ENCODE data around the gene DUS2. TPM values are rescaled to one million over a fixed set of nuclear protein-coding genes. Genes with fewer than 3 reads are reported as not detected.
A peak's percentile ranks its signal among the peaks of the same experiment; 100 is the strongest.
"Not testable (repeated sequence)": the region's sequence is repeated elsewhere in the genome, so short reads cannot be mapped to it uniquely, and the experiment has no call there.

DUS2 gene
- total and polyA plus RNA-seq, 8 donors: 0.45 to 27.5 (median 12.1) TPM

DNA sequence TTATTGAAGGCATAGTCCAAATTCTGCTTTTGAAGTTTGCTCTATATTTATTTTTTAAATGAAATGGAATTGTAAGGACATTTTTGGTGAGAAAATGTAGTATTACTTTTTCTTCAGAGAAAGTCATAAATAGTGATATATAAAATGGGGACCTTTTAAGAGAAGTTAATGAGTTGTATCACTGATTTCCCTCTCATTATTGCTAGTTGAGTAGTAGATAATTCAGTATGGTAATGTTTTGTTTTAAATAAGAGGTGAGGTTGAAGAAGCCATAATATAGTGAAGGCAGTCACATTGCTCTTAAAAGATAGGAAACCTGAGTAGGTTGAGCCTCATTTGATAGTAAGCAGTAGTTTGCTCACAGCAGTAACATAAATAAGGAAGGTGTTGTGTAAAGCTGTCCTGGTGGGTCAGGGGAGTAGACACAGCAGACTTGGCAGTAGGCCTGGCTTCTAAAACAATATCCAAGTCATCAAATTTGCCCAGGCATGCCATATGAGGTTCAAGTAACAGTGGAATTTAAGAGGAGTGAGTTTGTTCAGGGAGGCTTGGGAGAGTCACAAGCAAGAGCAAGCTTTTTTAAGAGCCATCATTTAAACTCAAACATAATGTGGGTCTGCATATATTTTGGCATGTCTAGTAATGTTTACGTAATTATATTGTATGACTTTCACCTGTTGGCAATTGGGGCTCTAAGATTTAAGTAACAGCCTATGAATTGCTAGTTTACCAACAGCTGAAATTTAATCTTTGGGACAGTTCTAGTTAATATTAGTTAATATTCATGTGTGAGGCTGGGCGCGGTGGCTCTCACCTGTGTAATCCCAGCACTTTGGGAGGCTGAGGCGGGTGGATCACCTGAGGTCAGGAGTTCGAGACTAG lies 68.5 kb downstream of the DUS2 start:
- WGBS, 5 donors: 88 to 98% (median 94%) methylated on average over 5 of the region's 5 CpGs
- DNase-seq: no peak
- Histone ChIP-seq H3K4me3 (no peak overlapping the region), H3K36me3 (no peaks in the 10 kb centered on the region), H3K27me3 (no peaks in the 10 kb centered on the region), H3K9me3 (no peaks in the 10 kb centered on the region), H3K4me1 (peaks cover 33 to 97% (median 66%) of the 10 kb centered on the region in 4 donors), H3K27ac (no peak overlapping the region)
- TF ChIP-seq POLR2AphosphoS5 (IDR thresholded peaks at IDR 0.05): no peak
- TF ChIP-seq EP300 (IDR thresholded peaks at IDR 0.05): no peak
- TF ChIP-seq POLR2A (IDR thresholded peaks at IDR 0.05): no peak
- TF ChIP-seq, protein P1, sequence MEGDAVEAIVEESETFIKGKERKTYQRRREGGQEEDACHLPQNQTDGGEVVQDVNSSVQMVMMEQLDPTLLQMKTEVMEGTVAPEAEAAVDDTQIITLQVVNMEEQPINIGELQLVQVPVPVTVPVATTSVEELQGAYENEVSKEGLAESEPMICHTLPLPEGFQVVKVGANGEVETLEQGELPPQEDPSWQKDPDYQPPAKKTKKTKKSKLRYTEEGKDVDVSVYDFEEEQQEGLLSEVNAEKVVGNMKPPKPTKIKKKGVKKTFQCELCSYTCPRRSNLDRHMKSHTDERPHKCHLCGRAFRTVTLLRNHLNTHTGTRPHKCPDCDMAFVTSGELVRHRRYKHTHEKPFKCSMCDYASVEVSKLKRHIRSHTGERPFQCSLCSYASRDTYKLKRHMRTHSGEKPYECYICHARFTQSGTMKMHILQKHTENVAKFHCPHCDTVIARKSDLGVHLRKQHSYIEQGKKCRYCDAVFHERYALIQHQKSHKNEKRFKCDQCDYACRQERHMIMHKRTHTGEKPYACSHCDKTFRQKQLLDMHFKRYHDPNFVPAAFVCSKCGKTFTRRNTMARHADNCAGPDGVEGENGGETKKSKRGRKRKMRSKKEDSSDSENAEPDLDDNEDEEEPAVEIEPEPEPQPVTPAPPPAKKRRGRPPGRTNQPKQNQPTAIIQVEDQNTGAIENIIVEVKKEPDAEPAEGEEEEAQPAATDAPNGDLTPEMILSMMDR (IDR thresholded peaks at IDR 0.05): no peak
- intact Hi-C loops (cut with DNase I; ENCODE audit: low total_unique reads): loop anchor here (10.0 kb wide), 1 partner anchor 133 kb away; no protein-coding TSS in a partner anchor

DNA sequence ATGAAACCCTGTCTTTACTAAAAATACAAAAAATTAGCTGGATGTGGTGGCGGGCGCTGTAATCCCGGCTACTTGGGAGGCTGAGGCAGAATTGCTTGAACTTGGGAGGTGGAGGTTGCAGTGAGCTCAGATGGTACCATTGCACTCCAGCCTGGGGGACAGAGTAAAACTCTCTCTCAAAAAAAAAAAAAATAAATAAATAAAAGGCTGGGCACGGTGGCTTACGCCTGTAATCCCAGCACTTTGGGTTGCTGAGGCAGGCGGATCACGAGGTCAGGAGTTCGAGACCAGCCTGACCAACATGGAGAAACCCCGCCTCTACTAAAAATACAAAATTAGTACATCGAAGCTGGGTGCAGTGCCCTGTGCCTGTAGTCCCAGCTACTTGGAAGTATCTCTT lies 69.2 kb downstream of the DUS2 start:
- WGBS, 5 donors: 85 to 93% (median 92%) methylated on average over 10 of the region's 10 CpGs
- H3K9me3 ChIP-seq, H3K36me3 ChIP-seq, H3K27me3 ChIP-seq, H3K4me3 ChIP-seq, H3K27ac ChIP-seq, DNase-seq: not testable (repeated sequence)
- peaks cover 28 to 97% (median 59%) of the 10 kb centered on the region in 4 donors for H3K4me1 ChIP-seq
- intact Hi-C loops (cut with DNase I; ENCODE audit: low total_unique reads): loop anchor here (10.0 kb wide), 1 partner anchor 133 kb away; no protein-coding TSS in a partner anchor

DNA sequence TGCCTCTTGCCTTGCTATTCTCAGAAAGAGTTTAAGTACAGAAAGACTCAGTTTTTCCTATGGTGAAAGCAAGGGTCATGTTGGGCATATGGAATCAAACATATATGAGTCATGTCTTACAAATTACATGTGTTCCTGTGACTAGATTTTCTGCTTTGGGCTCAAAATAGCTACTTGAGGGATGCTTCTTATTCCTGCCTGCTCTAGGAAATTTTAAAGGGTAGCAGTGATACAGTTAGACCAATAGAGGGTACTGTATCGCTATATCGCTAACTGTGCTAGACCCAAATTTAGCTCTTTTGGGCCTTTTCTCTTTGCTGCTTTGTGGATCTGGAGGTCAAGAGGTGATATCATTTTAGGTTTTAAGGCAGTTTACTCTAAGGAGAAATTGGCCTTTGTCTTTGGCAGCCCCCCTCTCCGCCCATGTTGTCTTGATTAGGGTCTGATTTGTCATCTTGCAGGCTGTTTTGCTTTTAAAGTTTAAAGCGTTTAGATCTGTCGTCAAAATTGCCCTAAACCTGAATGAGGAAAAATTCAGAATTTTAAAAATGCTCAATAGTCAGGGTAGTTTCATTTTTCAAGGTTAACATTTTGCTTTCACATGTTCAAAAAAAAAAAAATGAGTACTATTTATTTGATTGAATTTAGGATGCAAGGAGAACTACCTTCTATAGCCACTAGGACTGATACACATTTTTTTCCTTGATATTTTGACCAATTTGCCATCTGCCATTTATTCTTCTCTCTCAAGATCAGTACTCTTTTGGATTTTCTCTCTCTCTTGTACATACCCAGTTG lies 70.9 kb downstream of the DUS2 start:
- H3K4me1 ChIP-seq: peaks cover 23 to 83% (median 46%) of the 10 kb centered on the region in 4 donors
- no peak overlapping the region for H3K27ac ChIP-seq
- intact Hi-C loops (cut with DNase I; ENCODE audit: low total_unique reads): loop anchor here (10.0 kb wide), 1 partner anchor 131 kb away; no protein-coding TSS in a partner anchor
- H3K4me3 ChIP-seq: no peak overlapping the region
- DNase-seq: no peak
- H3K9me3 ChIP-seq: no peaks in the 10 kb centered on the region
- 84 to 91% (median 88%) methylated on average over 5 of the region's 5 CpGs for WGBS, 5 donors
- TF ChIP-seq, protein P1 (IDR thresholded peaks at IDR 0.05): peak in 4 of 7 experiments; percentile 12 to 30 (median 24)
- TF ChIP-seq POLR2A (IDR thresholded peaks at IDR 0.05): no peak
- peaks cover 0 to 5% (median 0%) of the 10 kb centered on the region in 4 donors for H3K36me3 ChIP-seq
- no peaks in the 10 kb centered on the region for H3K27me3 ChIP-seq

DNA sequence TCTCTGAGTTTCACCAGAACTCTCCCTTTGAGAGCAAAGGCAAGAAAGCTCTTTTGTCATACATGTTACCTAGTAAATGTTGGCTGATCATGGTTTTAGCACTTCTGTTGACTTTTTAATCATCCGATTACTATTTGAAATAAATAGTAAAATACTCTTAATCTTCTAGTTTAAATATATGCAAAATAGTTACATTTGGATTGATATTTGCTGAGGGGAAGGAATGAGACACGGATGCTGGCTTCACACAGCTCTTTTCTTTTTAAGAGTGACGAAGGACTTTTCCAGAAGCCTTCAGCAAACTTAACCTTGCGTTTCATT lies 71.5 kb downstream of the DUS2 start:
- no peaks in the 10 kb centered on the region for H3K9me3 ChIP-seq
- DNase-seq: no peak
- intact Hi-C loops (cut with DNase I; ENCODE audit: low total_unique reads): loop anchor here (10.0 kb wide), 1 partner anchor 130 kb away; no protein-coding TSS in a partner anchor
- H3K27me3 ChIP-seq: no peaks in the 10 kb centered on the region
- 84 to 93% (median 90%) methylated on average over 4 of the region's 4 CpGs for WGBS, 5 donors
- peaks cover 17 to 77% (median 41%) of the 10 kb centered on the region in 4 donors for H3K4me1 ChIP-seq
- H3K36me3 ChIP-seq: peaks cover 0 to 5% (median 0%) of the 10 kb centered on the region in 4 donors
- TF ChIP-seq, protein P1 (IDR thresholded peaks at IDR 0.05): peak in 1 of 7 experiments; percentile 6
- TF ChIP-seq EP300 (IDR thresholded peaks at IDR 0.05): no peak
- H3K4me3 ChIP-seq: no peak overlapping the region
- H3K27ac ChIP-seq: no peak overlapping the region

Data from stomach (tissue), 9 donors.